Measurements from ENCODE around the gene PER1. TPM values are rescaled to one million over a fixed set of nuclear protein-coding genes. Genes with fewer than 3 reads are reported as not detected.

The PER1 gene
- total and polyA plus RNA-seq, 9 of the 15 experiments (the other 6 are each of a cell fraction or from before 2014, with no cell fraction given), result 0.13 to 26.0 (median 3.4) TPM

- 0 out of 4 replicates have a peak, but pooled peaks of 1 of the 2 experiments have one; percentile 9 for TF ChIP-seq NRF1 (conservative IDR thresholded peaks at IDR 0.05 in 1 of 2, IDR thresholded peaks at IDR 0.05 in 1 of 2)
- no peak for TF ChIP-seq HOXB6 (CRISPR knock-in tag; IDR thresholded peaks at IDR 0.05; ENCODE audit: borderline replicate concordance)
- no peak for TF ChIP-seq NCOR1 (IDR thresholded peaks at IDR 0.05)
- peak in 1 of 2 experiments; percentile 12 for TF ChIP-seq E2F6 (IDR thresholded peaks at IDR 0.05; ENCODE audit: borderline replicate concordance in 1 of 2, extremely low read depth in 1 of 2, insufficient read depth in 1 of 2, insufficient read length in 1 of 2, low read depth in 1 of 2, low read length in 1 of 2, poor library complexity in 1 of 2, severe bottlenecking in 1 of 2)
- no peak for TF ChIP-seq KDM2B (CRISPR knock-in tag; IDR thresholded peaks at IDR 0.05)
- peak; percentile 27; the same call in 1 of the 2 replicates for TF ChIP-seq RBFOX2 (IDR thresholded peaks at IDR 0.05; ENCODE audit: low read depth, low read length)
- peak; percentile 76; the same call in 1 of the 2 replicates for TF ChIP-seq KLF13 (tag; IDR thresholded peaks at IDR 0.05; ENCODE audit: borderline replicate concordance, low read depth)
- TF ChIP-seq ZNF263 (CRISPR knock-in tag; IDR thresholded peaks at IDR 0.05; ENCODE audit: borderline replicate concordance), result no peak
- TF ChIP-seq YY1 (IDR thresholded peaks at IDR 0.05; ENCODE audit: borderline replicate concordance in 1 of 3, control insufficient read depth in 1 of 3, extremely low read depth in 1 of 3, insufficient read depth in 3 of 3, insufficient read length in 1 of 3, insufficient replicate concordance in 2 of 3, low read depth in 1 of 3, low read length in 2 of 3), result peak; percentile 15 to 74 (median 26)
- 0 out of 2 replicates have a peak, but pooled peaks have one; percentile 21 for TF ChIP-seq NFATC3 (IDR thresholded peaks at IDR 0.05)
- no peak for TF ChIP-seq RBM17 (IDR thresholded peaks at IDR 0.05; ENCODE audit: borderline replicate concordance, low read depth, low read length)
- TF ChIP-seq MAX (CRISPR knock-in tag; IDR thresholded peaks at IDR 0.05), result peak; percentile 40; the same call in 1 of the 2 replicates
- TF ChIP-seq DACH1 (IDR thresholded peaks at IDR 0.05; ENCODE audit: partially characterized antibody), result no peak
- TF ChIP-seq FOSL1 (tag; conservative IDR thresholded peaks at IDR 0.05), result no peak
- 0 out of 4 replicates have a peak, but pooled peaks of 1 of the 2 experiments have one; percentile 60 for TF ChIP-seq SIN3A (IDR thresholded peaks at IDR 0.05; ENCODE audit: borderline replicate concordance in 2 of 2, control insufficient read depth in 1 of 2, low read depth in 2 of 2, low read length in 2 of 2)
- peak in 1 of 2 experiments; percentile 96; a peak in 2 of 4 replicates for TF ChIP-seq HDAC1 (IDR thresholded peaks at IDR 0.05)
- no peak for TF ChIP-seq L3MBTL2 (IDR thresholded peaks at IDR 0.05)
- TF ChIP-seq CHD1 (IDR thresholded peaks at IDR 0.05; ENCODE audit: low read length), result peak; percentile 22
- no peak for TF ChIP-seq ARID2 (IDR thresholded peaks at IDR 0.05)
- peak; percentile 82 for TF ChIP-seq ADNP (tag; IDR thresholded peaks at IDR 0.05)
- no peak for TF ChIP-seq ZBTB33 (CRISPR knock-in tag; IDR thresholded peaks at IDR 0.05)
- TF ChIP-seq DMBX1 (CRISPR knock-in tag; IDR thresholded peaks at IDR 0.05; ENCODE audit: borderline replicate concordance), result no peak
- peak; percentile 53 for TF ChIP-seq BDP1 (IDR thresholded peaks at IDR 0.05; ENCODE audit: insufficient read depth, insufficient read length)
Measured at GRCh38 chr17:8120520-8121406, 31.4 kb downstream of the PER1 start (continued).

Data from K562 (cell line).